DMS53 treated with DMSO at 0.1 percent for 48 hours (cell line): ENCODE results near the gene BATF3.
"Not testable (repeated sequence)": the region's sequence is repeated elsewhere in the genome, so short reads cannot be mapped to it uniquely, and the experiment has no call there.

ENCODE experiments used
- DNase-seq: peaks from one replicate; lab custom pipeline; 2025; ENCODE audit not compliant: unreplicated experiment; lab: John Stamatoyannopoulos, UW

Gene BATF3, protein sequence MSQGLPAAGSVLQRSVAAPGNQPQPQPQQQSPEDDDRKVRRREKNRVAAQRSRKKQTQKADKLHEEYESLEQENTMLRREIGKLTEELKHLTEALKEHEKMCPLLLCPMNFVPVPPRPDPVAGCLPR

DNA sequence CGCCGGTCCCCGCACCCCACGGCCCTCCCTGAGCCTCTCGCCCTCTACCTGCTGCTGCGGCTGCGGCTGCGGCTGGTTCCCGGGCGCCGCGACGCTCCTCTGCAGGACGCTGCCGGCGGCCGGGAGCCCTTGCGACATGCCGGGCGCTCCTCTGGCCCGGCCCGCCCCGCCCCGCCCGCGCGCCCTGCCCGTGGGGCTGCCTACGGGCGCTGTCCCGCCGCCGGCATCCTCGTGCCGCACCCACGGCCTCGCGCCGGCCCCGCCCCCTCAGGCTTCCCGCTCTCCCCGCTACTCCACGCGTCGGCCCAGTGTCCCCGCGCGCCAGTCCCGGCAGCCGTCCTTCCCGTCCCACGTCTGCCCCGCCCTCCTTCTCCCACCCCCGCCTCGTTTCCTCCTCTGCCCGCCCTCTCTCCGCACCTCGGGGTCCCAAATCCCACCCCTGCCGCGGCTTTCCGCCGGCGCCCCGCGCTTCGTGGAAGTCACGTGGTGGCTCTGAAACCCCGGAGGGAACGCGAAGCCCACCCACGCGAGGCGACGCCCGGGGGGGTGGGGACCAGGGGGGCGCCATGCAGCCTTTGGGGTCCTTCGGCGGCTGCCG, at the start of gene BATF3:
Gene BATF3 (minus strand): TSS at position 216 of the 598 bp plus-strand sequence. CDS start 78 bp downstream, at position 138.
- no peak for DNase-seq

GRCh38 chr1:212746546-212746945, 46.9 kb upstream of the BATF3 start:
- DNase-seq = no peak

DNA sequence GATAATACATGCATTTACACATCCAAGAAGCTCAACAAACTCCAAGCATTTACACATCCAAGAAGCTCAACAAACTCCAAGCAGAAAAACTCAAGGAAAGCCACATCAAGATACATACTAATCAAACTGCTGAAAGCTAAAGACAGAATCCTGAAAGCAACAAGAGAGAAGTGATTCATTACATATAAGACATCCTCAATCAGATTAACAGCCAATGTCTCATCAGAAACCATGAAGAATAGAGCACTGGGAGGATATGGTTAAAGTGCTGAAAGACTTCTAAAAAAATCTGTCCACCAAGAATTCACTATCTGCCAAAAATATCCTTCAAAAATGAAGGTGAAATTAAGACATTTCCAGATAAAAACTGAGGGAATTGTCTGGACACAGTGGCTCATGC, 45.7 kb upstream of the BATF3 start:
- DNase-seq = no peak

GRCh38 chr1:212743901-212744475, 44.3 kb upstream of the BATF3 start:
- DNase-seq = no peak

GRCh38 chr1:212738330-212738729, 38.7 kb upstream of the BATF3 start:
- DNase-seq = no peak

DNA sequence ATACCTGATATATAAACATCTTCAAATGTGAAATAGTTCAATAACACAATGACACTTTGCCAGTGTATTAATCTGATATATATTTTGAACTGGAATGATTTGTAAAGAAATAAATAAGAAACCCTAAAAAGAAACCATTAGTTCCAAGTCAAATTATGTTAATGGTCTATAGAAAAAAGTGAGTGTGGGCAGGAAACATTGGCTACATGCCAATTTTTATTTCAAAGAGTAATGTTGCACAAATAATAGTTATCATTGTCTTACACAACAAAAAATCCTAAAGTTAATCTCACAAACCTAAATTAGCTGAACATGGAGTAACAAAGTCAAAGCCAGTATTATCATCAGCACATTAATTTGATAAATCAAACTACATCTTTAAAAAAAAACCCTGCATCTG, 37.9 kb upstream of the BATF3 start:
- no peak for DNase-seq

- no peak for DNase-seq
Measured at GRCh38 chr1:212733109-212733508, 33.5 kb upstream of the BATF3 start.

GRCh38 chr1:212731630-212732029, 32.0 kb upstream of the BATF3 start:
- DNase-seq = no peak

GRCh38 chr1:212728606-212729005, 29.0 kb upstream of the BATF3 start:
- DNase-seq = no peak

DNA sequence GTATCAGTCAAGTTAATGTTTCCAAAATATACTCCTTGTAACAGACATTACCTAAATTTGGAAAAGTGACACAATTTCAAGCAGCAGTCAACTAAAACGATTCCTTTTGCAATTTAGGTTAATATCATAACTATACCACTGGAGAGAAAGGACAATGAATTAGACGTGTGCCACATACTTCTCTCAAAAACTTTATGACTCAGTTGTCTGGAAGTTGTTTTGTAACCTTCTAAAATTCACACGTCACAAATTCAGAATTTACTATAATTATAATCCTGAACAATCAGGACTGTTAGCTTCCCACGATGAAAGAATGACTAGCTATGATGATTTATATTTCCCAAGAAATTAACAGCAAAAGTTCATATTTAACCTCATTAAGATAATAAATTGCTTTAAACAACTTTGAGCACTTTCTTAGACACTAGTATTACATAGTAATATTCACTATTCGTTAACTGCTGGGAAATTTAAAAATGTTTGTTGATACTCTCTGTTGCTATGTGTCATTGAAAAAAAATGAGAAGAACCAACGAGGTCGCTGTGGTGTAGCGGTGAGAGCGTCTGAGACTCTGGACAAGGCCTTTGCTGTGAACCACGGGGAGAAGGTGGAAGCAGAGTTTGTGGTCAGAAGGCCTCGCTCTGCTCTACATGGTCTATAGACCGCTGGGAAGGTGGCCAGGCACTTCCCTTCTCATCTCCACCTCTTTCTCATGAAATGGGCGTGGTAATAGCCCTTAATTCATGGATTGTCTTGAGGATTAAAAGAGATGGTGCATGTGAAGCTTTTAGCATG, 27.9 kb upstream of the BATF3 start:
- DNase-seq = no peak

DNA sequence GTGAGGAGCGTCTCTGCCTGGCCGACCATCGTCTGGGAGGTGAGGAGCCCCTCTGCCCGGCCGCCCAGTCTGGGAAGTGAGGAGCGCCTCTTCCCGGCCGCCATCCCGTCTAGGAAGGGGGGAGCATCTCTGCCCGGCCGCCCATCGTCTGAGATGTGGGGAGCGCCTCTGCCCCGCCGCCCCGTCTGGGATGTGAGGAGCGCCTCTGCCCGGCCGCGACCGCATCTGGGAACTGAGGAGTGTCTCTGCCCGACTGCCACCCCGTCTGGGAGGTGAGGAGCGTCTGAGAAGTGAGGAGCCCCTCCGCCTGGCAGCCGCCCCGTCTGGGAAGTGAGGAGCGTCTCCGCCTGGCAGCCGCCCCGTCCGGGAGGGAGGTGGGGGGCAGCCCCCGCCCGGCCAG, 25.0 kb upstream of the BATF3 start:
- DNase-seq = not testable (repeated sequence)

DNA sequence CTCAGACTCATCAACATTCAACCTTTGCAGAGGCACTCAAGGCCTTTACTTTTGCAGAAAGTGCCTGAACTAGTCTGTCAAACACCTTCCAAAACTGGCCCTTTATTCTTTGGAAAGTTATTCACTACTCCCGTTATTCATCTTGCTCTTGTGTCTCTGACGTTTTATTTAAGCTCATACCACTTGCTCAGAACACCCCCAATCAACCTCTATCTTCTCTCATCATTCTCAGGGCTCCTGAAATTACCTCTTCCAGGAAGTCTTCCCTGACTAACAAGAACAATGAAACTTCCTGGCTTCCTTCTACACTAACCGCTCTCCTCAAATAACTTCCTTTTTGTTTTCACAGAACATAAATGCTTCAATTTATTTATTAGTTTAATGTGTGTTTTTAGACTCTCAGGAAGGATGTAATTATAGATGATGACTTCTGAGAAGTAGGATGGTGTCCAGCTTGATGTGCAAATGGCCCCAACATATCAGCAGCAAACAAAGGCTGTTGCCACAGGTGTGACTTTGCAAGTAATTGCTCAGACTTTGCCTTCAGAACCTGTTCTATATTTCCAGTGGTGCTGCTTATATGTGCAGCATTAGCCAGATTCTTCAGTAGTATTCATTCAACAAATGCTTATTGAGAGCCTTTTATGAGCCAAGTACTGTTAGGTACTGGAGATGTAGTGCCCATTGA, 22.8 kb upstream of the BATF3 start:
- no peak for DNase-seq

DNA sequence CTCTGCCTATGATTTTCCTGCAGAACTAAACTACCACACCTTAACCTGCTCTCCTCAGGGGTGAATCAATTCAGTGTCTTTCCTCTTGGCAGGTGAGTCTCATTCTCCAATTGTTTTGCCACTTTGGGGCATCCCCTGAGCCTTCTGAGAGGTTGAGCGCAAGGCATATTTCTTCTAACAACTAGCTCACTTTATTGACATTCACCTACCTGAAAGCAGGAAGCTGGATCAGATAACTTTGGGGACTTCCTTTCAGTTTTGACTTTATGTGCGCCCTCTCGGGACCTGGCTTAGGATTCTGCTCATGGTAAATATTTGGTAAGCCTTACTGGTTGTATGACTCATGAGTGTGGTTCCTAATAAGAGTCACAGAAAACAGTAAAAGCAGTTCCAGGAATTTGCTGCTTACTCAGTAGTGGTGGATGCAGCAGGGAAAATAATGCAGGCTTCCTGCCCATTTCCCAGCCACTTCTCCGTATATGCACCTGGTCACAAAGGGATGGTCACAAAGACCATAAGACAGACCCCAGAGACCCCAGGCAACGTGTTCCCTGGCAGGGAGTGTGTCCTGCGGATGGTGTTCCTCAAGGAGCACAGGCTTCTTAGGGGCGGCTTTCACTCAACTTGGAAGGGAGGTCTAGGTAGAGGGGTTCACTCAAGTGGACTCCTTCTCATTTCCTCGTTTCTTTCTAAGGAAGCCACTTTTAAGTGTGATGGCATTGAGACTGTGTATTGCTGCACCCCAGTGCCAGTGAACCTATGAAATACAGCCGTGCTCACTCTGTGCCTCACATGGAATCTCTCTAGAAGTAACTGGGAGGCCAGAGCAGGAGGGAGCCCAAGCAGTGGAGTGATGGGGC, 22.0 kb upstream of the BATF3 start:
- DNase-seq = peak; percentile 90

DNA sequence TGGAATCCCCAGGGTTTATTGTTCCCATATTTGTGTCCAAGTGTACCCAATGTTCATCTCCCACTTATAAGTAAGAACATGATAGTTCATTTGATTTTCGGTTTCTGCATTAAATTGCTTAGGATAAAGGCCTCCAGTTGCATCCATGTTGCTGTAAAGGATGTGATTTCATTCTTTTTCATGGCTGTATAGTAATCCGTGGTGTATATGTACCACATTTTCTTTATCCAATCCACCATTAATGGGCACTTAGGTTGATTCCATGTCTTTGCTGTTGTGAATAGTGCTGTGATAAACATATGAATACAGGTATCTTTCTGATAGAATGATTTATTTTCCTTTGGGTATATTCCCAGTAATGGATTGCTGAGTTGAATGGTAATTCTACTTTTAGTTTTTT, 20.0 kb upstream of the BATF3 start:
- no peak for DNase-seq

GRCh38 chr1:212718499-212718898, 18.9 kb upstream of the BATF3 start:
- no peak for DNase-seq

GRCh38 chr1:212716161-212716560, 16.5 kb upstream of the BATF3 start:
- DNase-seq = no peak

- DNase-seq = no peak
Measured at GRCh38 chr1:212713465-212714136, 14.0 kb upstream of the BATF3 start.

GRCh38 chr1:212712451-212713303, 13.0 kb upstream of the BATF3 start:
- no peak for DNase-seq

DNA sequence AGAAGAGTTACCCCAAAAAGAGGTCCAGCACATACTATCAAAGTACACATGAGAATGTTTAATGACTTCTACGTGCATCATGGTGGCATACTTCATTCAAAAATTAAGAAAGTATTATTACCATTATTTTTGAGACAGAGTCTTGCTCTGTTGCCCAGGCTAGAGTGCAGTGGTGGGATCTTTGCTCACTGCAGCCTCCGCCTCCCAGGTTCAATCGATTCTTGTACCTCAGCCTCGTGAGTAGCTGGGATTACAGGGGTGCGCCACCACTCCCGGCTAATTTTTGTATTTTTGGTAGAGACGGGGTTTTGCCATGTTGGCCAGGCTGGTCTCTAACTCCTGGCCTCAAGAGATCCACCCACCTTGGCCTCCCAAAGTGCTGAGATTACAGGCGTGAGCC, 12.3 kb upstream of the BATF3 start:
- DNase-seq = not testable (repeated sequence)
